Upper lobe of right lung (tissue), 1 donor: ENCODE data around the gene FRMD6. TPM values are rescaled to one million over a fixed set of nuclear protein-coding genes. Genes with fewer than 3 reads are reported as not detected.

Experiments
- ATAC-seq: fragments of 200-7000 bp; cut with Tn5 transposase; one replicate; pipeline ENCODE4 v1.9.1; 2020; ENCODE audit warnings: mild to moderate bottlenecking, moderate library complexity
- DNase-seq: peaks from one replicate; pipeline ENCODE4 v3.0.0-alpha.2; 2020
- H3K27ac ChIP-seq: fragments of 200-600 bp; one replicate; pipeline ENCODE4 v1.8.0; 2022
- H3K27me3 ChIP-seq: fragments of 200-600 bp; one replicate; pipeline ENCODE4 v1.8.0; 2022; ENCODE audit warnings: mild to moderate bottlenecking
- H3K36me3 ChIP-seq: fragments of 200-600 bp; one replicate; pipeline ENCODE4 v1.8.0; 2022
- H3K4me1 ChIP-seq: fragments of 200-600 bp; one replicate; pipeline ENCODE4 v1.8.0; 2022
- H3K4me3 ChIP-seq: fragments of 200-600 bp; one replicate; pipeline ENCODE4 v1.8.0; 2022; ENCODE audit warnings: mild to moderate bottlenecking
- H3K9me3 ChIP-seq: fragments of 200-600 bp; one replicate; pipeline ENCODE4 v1.8.0; 2022
- CTCF ChIP-seq: fragments of 200-600 bp; IDR thresholded peaks from one replicate; pipeline ENCODE4 v1.8.0; 2022; ENCODE audit warnings: antibody characterized with exemption
- intact Hi-C: fragments of 100-400 bp; cut with DNase I; formaldehyde crosslinking; loops from one replicate; pipeline ENCODE4 v1.11.0; 2022
- total RNA-seq: library from RNA; stranded (reverse); fragmentation: NEBNext Ultra II Directional; extraction: Animal tissue kit (Norgen Biotek cat#: 25700); gene quantifications from one replicate; pipeline ENCODE4 v1.2.1, GENCODE V29; 2021
- donor health status: DM: no; HTN: yes; CAD: no; lungs with severe emphysema.

The FRMD6 gene
- total RNA-seq, 1 donor from 2014 or later = 13.2 TPM

DNA sequence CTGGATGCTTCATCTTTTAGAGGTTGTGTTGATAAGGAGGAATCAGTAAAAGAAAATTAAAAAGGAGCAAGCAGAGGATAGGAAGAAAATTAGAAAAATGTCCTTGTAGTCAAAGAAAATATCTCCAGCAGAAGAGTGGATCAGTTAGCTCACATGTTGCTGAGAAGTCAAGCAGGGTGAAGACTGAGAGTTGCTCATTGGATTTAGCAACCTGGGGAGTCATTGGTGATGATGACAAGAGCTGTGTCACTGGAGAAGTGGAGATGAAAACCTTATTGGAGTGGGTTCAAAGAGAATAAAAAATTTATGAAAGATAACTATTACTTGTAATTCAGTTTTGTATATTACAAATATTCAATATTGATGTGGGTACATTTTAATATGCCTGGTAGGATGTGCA lies 9.8 kb downstream of the FRMD6 start:
- Histone ChIP-seq H3K9me3 (no peaks in the 10 kb centered on the region), H3K27ac (no peak overlapping the region), H3K4me1 (no peaks in the 10 kb centered on the region), H3K27me3 (no peaks in the 10 kb centered on the region), H3K4me3 (no peak overlapping the region), H3K36me3 (no peaks in the 10 kb centered on the region)
- TF ChIP-seq CTCF = no peak
- DNase-seq (no peak), ATAC-seq (no peak)
- intact Hi-C loops = no loop called here

DNA sequence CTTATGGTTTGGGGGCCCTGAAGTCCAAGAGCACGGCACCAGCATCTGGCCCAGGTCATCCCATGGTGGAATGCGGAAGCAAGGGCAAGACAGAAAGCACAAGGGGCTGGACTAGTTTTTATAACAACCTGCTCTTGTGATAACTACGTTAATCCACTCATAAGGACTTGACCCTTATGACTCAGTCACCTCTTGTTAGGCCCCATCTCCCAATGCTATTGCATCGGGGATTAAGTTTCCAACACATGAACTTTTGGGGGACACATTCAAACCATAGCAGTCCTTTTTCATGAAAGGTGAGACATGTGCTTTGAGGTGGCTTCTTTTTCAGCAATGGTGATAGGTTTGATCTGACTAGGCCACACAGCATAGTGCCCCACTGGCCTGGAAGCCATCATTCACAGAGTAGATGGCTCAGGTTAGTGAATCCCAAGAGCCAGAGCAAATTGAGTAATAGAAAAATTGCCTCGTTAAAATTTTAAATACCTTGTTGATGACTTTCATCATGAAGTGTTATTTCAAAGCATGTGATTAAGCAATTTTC lies 12.1 kb downstream of the FRMD6 start:
- H3K9me3 ChIP-seq = no peaks in the 10 kb centered on the region
- ATAC-seq (no peak), DNase-seq (no peak)
- TF ChIP-seq CTCF = no peak
- H3K36me3 ChIP-seq = no peaks in the 10 kb centered on the region
- H3K4me3 ChIP-seq = no peak overlapping the region
- intact Hi-C loops = no loop called here
- no peaks in the 10 kb centered on the region for H3K4me1 ChIP-seq
- no peaks in the 10 kb centered on the region for H3K27me3 ChIP-seq
- no peak overlapping the region for H3K27ac ChIP-seq

GRCh38 chr14:51666070-51666469 lies 14.4 kb downstream of the FRMD6 start:
- DNase-seq (no peak), ATAC-seq (no peak)
- no peaks in the 10 kb centered on the region for H3K4me1 ChIP-seq
- no peaks in the 10 kb centered on the region for H3K9me3 ChIP-seq
- TF ChIP-seq CTCF = no peak
- H3K36me3 ChIP-seq = no peaks in the 10 kb centered on the region
- no peak overlapping the region for H3K27ac ChIP-seq
- no peak overlapping the region for H3K4me3 ChIP-seq
- intact Hi-C loops = no loop called here
- H3K27me3 ChIP-seq = no peaks in the 10 kb centered on the region

DNA sequence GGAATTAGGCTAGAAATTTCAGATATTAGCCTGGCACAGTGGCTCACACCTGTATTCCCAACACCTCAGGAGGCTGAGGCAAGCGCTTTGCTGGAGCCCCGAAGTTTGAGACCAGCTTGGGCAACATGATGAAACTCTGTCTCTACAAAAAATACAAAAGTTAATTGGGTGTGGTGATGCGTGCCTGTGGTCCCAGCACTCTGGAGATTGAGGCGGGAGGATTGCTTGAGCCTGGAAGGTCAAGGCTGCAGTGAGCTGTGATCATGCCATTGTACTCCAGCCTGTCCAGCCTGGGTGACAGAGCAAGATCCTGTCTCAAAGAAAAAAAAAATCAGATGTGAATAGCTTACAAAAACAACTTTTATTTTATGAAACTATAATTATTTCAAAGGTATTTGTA lies 15.1 kb downstream of the FRMD6 start:
- no peak overlapping the region for H3K4me3 ChIP-seq
- H3K36me3 ChIP-seq = no peaks in the 10 kb centered on the region
- H3K9me3 ChIP-seq = no peaks in the 10 kb centered on the region
- H3K27ac ChIP-seq = no peak overlapping the region
- DNase-seq (no peak), ATAC-seq (no peak)
- TF ChIP-seq CTCF = no peak
- no peaks in the 10 kb centered on the region for H3K27me3 ChIP-seq
- H3K4me1 ChIP-seq = no peaks in the 10 kb centered on the region
- intact Hi-C loops = no loop called here

GRCh38 chr14:51668870-51669269 lies 17.2 kb downstream of the FRMD6 start:
- no peak overlapping the region for H3K4me3 ChIP-seq
- no peaks in the 10 kb centered on the region for H3K9me3 ChIP-seq
- no peaks in the 10 kb centered on the region for H3K36me3 ChIP-seq
- no peak for DNase-seq
- no peak overlapping the region for H3K27ac ChIP-seq
- TF ChIP-seq CTCF = no peak
- intact Hi-C loops = no loop called here
- H3K4me1 ChIP-seq = no peaks in the 10 kb centered on the region
- no peak for ATAC-seq
- H3K27me3 ChIP-seq = no peaks in the 10 kb centered on the region
